ENCODE data around the gene SH3YL1.

SH3YL1 gene

DNA sequence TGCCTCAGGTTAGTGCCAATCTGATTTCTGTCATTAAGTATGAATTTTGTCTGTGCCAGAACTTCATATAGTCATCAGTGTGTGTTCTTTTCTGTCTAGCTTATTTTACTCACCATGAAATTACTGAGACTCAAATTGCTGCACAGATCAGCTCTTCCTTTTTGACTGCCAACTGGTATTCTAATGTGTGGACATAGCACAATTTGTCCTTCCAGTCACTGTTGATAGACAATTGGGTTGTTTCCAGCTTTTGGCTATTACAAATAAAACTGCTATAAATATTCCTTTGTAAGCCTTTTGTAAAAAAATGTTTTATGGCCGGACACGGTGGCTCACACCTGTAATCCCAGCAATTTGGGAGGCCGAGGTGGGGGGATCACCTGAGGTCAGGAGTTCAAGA lies 7.7 kb downstream of the SH3YL1 start:
- no peak for DNase-seq

DNA sequence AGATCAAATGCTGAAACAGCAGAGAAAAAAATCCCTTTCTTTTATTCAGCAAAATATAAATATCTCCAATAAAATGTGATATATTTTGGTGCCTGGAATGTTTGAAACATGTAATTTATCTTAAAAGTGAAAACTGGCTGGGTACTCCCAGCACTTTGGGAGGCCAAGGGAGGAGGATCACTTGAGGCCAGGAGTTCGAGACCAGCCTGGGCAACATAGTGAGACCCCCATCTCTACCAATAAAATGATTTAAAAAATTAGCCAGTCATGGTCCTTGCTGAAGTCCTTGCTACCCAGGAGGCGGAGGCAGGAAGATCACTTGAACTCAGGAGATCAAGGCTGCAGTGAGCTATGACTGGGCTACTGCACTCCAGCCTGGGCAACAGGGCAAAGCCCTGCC lies 8.6 kb downstream of the SH3YL1 start:
- DNase-seq: no peak

DNA sequence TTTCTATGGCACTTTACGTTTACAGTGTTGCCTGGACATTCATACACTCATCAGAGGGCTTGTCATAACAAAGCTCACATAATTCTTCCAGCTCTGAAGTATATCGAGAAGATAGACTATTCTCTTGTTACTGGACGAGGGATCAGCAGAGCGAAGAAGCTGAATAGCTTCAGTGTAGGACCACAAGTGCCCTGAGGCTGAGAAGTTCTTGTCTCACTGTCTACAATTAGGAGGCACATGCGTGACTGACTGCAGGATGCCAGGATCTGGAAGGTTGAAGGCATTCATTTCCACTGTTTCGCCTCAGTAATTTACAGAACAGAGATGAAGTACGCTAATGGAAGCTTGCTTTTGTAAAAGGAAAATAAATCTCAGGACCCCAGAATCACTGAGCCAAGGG lies 9.6 kb downstream of the SH3YL1 start:
- no peak for DNase-seq

DNA sequence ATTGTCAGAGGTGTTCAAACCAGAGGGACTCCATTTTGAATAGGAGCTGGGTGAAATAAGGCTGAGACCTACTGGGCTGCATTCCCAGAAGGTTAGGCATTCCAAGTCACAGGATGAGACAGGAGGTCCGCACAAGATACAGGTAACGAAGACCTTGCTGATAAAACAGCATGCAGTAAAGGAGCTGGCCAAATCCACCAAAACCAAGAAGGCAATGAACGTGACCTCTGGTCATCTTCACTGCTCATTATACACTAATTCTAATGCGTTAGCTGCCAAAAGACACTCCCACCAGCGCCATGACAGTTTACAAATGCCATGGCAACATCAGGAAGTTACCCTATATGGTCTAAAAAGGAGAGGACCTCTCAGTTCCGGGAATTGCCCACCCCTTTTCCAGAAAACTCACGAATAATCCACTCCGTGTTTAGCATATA lies 10.6 kb downstream of the SH3YL1 start:
- DNase-seq: no peak

DNA sequence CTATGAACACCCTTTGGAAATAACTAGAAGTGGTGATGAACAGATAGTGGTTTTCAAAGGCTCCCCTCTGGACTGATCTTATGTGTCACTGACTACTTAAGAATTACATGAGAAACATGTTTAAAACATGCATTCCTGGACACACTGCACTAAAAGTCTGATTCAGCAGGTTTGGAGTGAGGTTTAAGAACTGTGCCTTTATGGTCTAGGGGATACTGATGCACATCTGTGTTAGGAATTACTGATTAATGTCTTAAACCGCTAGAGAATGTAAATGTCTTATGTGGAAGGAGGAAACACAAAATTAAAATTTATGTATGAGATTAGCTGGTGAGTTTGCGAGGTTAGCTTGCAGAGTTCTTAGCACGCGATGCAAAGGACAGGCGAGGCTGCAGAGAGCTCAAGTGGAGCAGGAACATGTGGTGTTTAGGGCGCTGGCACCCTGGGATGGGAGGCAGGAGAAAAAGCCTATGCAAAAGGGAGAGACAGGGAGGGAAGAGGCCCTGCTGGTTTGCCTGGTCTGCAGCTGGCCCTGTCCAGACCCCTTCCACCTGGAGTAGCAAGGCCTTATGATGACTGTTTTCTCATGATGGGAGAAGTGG lies 11.7 kb downstream of the SH3YL1 start:
- no peak for DNase-seq

DNA sequence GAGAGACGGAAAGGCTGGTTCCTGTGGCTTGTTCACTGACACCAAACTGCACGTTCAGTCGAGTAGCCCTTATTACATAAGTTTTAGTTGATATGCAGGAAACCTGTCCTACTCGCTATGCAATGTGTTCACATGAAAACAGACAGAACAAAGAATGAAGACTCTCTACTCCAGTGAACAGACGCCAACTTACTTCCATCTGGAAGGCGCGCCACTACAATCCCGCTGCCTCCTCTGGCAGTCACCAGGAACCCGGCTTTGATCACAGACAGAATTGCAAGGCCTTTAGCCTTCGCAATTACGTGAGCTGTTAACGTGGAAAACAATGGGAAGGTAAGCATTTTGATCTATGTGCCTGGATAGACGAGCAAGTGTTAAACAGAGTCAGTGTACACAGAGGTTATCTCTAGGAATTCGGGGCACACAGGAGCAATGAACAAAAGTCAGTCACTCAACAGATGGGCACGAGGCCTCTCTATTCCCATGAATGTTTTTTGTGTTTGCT lies 14.2 kb downstream of the SH3YL1 start:
- DNase-seq: no peak

DNA sequence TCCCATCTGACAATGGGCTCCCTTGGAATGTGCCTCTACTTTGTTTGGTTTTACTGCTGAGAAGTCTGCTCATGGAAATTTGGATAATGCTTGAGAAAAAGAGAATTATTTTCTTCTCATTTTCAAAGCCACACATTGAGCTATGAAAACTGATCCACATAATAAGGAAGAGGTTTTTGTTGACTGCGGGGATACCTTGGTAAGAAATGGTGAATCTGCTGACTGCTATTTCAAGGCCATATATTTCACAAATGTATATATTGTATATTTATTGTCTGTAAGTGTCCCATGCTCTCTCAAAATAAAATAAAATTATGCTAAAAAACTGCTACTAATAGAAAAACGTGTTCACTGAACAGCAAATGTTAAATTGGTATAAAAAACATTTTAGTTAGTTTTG lies 15.1 kb downstream of the SH3YL1 start:
- no peak for DNase-seq

DNA sequence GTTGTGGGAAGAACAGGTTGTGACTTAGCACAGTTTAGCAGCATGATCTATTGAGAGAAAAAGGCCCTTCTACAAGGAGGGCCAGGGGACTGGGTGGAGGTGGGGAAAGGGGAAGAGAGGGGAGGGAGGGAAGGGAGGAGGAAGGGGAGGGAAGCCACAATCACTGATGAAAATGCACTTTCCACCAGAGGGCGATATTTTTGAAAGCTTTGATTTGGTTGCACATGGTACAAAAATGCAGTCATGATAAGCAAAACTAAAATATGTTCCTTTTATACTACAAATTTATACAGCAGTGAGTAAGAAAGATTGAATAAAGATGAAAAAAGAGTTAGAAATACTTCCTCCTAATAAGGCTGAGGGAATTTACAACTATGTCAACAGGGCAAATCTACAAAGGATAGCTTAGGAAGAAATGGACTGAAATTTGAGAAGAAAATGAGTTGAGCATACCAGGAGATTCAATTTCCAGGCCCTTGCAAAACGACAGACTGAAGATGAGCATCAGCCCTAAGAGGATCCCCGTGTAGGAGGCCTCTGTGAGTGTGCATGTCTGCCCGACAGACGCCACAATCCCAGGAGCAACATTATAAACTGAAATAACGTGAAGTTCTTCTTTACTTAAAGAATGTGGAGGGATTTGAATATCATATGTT lies 17.2 kb downstream of the SH3YL1 start:
- DNase-seq: peak; percentile 44 to 46

DNA sequence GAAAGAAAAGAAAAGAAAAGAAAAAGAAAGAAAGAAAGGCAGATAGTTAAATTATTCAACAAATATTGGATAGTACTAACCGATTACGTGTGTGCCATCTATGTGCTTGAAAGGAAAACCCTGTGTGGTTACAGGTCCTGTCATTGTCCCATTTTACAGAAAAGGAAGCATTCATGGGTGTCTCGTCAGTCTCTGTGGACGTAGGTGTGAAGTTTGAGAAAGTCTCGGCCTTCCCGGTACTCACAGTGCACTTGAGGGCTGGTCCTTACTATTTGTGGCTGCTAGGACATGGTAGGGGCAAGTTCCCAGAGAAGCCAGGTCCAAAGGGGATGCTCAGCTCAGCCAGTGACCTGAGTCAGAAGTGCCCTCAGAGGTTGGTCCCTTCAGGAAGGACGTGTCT lies 19.3 kb downstream of the SH3YL1 start:
- DNase-seq: no peak

DNA sequence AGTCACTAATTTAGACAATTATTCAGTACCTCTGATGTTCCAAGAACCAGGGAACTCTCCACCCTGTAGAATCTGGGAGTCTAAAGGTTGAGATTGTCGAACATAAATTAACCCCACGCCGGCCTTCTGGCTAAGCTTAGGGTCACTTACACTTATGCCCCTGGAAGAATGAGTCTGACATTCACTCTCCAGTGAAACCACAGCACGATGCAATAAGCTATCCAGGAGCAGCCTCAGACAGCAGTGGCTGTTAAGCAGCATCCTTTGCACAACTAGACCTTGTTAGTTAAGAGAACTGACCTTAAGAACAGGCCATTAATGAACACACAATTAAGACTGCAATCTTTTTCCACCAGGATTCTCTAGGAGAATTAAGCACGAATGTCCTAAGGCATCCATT lies 25.0 kb downstream of the SH3YL1 start:
- DNase-seq: no peak

DNA sequence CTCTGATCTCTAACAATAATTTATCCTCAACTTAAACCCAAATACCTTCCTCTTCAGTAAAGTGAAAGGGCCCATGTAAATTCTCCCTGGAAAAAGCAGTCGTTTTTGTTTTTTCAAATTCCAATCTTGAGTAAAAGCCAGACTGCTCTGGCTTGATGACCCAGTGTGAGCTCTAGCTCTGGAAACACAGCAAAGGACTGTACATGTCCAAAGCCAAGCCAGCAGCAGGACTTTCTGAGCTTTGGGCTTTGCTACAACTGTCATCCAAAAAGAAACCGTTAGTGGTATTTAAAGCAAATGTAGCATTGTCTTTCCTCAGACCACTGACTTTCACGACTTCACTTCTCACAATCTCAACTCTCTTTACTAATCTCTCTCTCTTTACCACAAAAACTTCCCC lies 25.4 kb downstream of the SH3YL1 start:
- no peak for DNase-seq

DNA sequence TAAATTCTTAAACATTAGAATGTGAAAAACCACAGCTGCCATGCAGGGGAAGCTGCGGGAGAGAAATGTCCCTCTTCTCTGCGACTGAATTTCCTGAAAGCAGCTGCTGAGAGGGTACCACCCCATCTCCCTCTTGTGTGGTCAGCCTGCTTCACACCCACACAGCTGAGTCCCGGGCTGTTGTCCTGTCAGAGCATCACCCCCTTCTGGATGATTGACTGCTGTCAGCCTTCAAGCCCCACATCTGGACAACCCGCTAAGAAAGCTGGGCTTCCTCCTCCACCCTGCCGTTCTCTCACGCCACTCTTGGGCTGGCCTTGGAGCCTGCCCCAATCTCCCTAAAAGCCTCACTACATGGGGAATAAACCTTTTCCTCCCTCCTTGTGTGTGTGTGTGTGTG lies 26.0 kb downstream of the SH3YL1 start:
- no peak for DNase-seq

DNA sequence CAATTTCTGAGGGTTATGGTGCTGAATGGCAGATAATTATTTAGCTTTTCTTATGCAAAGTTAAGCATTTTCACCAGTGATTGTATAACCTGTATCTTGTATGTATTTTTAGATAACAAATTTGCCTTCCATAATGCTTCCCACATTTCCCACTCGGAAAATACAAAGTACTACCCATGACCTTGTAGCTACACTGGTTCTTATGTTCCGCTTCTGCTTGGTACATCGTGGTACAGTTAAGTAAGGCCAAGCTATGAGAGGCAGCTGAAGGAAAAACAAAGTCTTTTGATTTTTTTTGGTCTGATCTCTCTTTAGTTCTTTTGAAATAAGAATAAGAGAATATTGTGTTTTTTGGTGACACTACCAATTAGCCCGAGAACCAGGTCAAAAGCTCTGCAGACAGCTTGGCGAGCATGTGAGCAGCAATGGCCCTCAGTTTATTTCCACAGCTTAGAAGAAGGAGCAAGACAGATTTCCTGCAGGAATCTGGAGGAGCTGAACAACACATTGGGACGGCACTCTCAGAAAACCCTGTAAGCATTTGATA lies 26.8 kb downstream of the SH3YL1 start:
- no peak for DNase-seq

DNA sequence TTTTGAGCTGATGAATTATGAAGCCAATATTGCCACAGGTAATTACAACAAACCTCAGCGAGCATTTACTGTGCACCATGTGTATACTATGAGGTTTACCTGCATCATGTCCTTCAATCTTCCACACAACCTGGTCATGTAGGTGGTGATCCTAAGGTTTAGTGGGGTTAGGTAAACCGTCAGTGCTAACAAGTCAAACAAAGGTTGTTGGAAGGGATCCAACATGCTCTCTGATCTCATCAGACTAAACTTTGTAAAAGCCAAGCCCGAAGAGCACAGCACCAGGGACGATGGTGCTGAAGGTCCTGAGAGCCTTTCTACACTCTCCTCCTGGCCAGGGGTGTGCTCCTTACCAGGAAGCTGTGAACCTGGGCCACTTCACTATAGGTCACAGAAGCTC lies 29.4 kb downstream of the SH3YL1 start:
- DNase-seq: no peak

DNA sequence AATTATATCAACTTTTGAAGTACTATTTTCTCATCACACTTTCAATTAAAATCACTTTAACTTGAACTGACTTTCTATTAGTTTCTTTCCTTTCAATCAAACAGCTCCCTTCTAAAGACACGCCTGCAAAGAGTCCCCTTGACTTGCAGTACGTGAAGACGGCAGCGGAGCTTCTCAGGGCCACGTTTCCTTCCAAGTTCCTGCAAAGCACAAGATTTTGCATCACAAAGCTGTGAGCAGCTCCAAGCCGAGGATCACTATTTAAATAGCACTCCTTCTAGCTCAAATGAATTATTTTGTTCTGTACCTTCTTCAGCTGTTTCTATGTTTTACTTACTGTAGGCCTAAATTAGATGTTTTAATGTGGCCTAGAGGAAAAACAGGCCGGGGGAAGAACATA lies 30.8 kb downstream of the SH3YL1 start:
- DNase-seq: no peak

DNA sequence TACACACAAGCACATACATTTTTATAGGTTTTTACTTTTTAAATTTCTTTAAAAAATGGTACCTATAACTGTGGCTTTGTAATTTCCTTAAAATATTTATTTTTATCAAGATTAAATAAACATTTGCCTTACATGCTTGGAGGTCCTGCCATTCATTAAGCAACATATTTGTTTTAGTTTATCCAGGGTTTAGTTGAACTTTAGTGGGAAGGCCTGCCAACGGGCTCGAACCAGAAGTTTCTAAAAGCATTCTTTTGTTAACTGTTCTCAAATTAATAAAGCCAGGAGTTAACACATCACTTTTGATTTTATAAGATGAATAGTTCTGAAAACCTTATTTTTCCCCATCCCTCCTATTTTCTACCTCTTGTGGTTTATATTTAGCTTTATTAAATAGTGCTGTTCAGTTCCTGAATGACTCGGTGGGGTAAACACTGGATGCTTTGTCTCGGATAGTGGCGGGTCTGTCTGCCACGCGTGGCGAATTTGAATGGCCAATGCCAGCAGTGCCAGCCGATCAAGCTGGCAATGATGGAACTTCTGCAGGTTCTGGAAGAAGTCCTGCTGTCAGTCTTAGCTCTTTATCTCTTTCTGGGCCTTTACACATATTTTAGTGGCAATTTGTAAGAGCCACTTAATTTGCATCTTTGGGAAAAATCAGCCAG lies 32.2 kb downstream of the SH3YL1 start:
- no peak for DNase-seq

DNA sequence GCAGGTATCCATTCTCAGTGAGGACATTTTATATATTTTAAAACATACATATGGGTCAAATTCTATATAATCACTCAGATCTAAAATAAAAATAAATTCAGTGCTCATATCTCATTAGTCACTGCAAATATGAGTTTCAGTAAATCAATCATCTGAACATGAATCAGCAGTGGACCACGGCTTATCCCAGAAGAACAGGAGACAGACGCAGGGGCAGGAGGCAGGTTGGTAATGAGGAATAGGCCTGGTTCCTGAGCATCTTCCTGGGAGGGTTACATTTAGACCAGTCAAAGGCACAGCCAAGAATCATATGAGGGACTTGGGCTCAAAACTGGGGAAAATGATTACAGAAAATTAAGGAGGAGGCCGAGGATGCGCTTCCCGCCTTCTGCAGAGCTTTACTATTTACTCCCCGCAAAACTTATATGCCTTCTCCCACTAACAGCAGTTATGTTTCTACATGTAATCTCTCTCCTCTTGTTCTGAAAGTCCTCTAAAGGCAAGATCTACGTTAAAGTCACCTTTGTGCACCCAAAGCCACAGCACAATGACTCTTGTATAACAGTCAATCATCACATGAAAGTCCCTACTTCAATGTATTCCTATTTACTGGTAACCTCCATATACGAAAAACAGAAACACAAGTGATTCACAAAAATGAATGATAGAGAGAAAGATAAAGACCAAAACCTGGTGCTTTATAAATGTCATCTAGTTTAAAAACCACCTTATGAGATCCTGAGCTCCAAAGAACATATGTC lies 35.1 kb downstream of the SH3YL1 start:
- no peak for DNase-seq

DNA sequence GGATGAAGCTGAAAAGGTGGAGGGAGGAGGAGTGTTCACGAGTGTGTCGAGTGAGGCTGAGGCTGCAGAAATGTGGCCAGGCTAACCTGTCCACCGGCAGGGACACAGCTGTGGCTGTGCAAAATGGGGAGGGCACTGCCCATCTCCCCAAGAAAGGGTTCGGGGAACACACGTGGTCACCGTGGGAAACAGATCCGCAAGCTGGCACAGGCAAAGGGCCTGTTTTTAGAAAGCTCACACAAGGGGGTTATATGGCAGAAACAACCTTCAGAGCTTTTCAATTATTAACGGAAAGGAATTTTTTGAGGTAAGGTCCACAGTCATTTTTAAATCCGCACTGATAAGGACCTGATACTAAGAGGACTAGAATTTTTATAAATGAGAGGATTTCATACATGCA lies 35.7 kb downstream of the SH3YL1 start:
- DNase-seq: no peak

DNA sequence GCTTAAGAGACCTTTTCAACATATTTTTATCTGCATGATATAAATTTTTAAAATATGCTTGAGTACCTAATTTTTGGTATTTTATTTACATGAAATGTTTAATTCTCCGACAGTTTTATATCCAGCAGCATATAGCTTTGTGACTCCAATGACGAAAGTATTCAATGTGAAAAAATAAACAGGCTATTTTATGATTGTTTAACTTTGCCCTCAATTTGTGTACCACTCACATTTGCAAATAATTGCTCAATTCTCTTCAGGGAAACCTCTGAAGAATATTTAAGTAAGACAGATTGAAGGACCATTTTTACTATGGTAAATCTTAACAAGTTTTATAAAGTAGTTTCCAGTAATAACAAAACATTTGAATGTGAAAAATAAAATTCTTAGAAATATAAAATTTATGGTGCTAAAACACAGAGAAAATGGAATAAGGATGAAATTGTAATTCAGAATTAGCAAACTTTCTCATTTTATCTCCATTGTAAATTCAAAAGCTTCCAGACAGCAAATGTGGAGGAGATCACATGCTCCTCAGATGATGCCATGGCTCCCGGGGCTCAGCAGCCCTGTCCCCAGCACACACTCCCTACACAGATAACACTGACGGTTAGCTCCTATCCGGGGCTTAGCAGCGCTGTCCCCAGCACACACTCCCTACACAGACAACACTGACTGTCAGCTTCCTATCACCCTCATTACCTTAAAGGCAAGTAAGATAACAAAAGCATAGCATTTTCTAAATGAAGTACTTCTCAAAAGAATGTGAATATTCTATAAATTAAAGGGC lies 39.7 kb downstream of the SH3YL1 start:
- no peak for DNase-seq

DNA sequence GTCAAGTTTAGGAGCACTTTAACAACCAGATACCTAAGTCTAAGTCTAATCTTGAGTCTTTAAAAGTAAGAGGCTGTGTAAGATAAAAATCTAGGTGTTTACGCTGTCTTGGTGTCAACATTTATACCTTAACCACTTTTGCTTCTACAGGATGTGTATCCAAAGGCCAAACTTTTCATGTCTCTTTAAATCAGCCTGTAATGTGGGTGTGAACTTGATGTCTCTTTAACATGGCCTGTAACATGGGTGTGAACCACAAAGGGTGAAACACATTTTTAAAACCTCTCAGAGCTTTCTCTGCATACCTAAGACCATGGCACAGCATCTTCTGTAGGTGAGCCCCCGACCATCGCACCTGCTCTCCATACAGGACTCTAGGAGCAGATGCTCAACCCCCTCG lies 40.4 kb downstream of the SH3YL1 start:
- no peak for DNase-seq

DNA sequence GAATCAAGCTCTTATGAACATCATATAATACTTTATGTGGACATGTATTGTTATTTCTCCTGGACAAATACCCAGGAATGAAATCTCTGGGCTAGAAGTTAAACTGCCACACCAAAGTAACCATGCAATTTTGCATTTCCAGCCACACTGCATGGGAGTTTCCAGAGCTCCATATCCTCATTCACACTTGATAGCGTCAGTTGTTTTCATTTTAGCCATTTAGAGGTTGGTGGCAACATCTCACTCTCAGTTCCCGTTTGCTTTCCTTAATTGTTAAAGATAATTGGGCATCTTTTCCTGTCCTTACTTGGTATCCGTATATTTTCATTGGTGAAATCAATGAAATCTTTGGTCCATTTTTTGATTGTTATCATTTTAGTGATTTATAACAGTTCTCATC lies 47.8 kb downstream of the SH3YL1 start:
- no peak for DNase-seq

DNA sequence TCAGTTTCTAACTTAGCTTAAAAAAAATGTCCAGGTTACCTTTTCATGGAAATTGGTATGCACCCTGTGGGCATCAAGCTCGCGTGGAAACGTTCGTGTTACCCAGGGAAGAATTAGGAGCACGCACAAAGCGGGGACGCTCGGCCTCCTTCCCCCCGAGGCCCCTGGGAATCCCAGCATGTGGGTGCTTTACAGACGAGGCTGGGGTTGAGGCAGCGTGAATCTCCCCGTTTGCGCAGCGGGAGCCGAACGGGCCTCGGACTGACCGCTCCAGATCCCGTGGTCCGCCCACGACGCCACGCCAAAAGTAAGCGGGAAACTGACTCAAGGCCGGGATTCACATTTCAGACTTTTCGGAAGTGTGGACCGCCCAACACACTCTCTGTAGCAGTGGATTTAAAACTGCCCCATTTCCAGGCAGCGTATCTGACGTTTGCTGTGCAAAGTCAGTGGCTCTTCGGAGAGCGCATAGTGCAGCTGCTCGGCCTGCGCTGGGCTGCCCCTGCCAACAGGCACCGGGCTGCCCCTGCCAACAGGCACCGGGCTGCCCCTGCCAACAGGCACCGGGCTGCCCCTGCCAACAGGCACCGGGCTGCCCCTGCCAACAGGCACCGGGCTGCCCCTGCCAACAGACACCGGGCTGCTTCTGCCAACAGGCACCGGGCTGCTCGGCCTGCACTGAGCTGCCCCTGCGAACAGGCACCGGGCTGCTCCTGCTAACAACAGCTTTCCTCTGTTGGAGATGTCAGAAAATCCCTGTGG lies 49.7 kb downstream of the SH3YL1 start:
- no peak for DNase-seq
